Measurements from ENCODE around the gene CBX8. TPM values are rescaled to one million over a fixed set of nuclear protein-coding genes. Genes with fewer than 3 reads are reported as not detected.

CBX8 gene
- total and polyA plus RNA-seq, 2 of the 13 experiments (the other 11 are each of a cell fraction or from before 2014, with no cell fraction given) = 0.34 to 12.6 TPM

GRCh38 chr17:79774561-79774975 is 22.3 kb downstream of the CBX8 start (continued):
- TF ChIP-seq, protein P1, sequence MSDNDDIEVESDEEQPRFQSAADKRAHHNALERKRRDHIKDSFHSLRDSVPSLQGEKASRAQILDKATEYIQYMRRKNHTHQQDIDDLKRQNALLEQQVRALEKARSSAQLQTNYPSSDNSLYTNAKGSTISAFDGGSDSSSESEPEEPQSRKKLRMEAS (IDR thresholded peaks at IDR 0.05) = peak; percentile 41; the same call in 1 of the 2 replicates
- TF ChIP-seq POLR2A (IDR thresholded peaks at IDR 0.05; ENCODE audit: insufficient read depth in 1 of 2, low read depth in 2 of 2, low read length in 2 of 2) (no peak), ZNF280D (CRISPR knock-in tag; IDR thresholded peaks at IDR 0.05) (0 out of 2 replicates have a peak, but pooled peaks have one; percentile 42), ZBTB2 (CRISPR knock-in tag; IDR thresholded peaks at IDR 0.05; ENCODE audit: low read depth) (0 out of 2 replicates have a peak, but pooled peaks have one; percentile 5), ZFAT (CRISPR knock-in tag; conservative IDR thresholded peaks at IDR 0.05) (no peak), MTF1 (CRISPR knock-in tag; IDR thresholded peaks at IDR 0.05) (no peak), ZNF572 (CRISPR knock-in tag; IDR thresholded peaks at IDR 0.05) (peak; percentile 44; the same call in 1 of the 2 replicates), RFX5 (IDR thresholded peaks at IDR 0.05; ENCODE audit: low read depth, low read length) (no peak), FOXJ3 (CRISPR knock-in tag; IDR thresholded peaks at IDR 0.05; ENCODE audit: borderline replicate concordance) (no peak), FOXA3 (CRISPR knock-in tag; IDR thresholded peaks at IDR 0.05) (0 out of 2 replicates have a peak, but pooled peaks have one; percentile 8)
- TF ChIP-seq, protein P2, sequence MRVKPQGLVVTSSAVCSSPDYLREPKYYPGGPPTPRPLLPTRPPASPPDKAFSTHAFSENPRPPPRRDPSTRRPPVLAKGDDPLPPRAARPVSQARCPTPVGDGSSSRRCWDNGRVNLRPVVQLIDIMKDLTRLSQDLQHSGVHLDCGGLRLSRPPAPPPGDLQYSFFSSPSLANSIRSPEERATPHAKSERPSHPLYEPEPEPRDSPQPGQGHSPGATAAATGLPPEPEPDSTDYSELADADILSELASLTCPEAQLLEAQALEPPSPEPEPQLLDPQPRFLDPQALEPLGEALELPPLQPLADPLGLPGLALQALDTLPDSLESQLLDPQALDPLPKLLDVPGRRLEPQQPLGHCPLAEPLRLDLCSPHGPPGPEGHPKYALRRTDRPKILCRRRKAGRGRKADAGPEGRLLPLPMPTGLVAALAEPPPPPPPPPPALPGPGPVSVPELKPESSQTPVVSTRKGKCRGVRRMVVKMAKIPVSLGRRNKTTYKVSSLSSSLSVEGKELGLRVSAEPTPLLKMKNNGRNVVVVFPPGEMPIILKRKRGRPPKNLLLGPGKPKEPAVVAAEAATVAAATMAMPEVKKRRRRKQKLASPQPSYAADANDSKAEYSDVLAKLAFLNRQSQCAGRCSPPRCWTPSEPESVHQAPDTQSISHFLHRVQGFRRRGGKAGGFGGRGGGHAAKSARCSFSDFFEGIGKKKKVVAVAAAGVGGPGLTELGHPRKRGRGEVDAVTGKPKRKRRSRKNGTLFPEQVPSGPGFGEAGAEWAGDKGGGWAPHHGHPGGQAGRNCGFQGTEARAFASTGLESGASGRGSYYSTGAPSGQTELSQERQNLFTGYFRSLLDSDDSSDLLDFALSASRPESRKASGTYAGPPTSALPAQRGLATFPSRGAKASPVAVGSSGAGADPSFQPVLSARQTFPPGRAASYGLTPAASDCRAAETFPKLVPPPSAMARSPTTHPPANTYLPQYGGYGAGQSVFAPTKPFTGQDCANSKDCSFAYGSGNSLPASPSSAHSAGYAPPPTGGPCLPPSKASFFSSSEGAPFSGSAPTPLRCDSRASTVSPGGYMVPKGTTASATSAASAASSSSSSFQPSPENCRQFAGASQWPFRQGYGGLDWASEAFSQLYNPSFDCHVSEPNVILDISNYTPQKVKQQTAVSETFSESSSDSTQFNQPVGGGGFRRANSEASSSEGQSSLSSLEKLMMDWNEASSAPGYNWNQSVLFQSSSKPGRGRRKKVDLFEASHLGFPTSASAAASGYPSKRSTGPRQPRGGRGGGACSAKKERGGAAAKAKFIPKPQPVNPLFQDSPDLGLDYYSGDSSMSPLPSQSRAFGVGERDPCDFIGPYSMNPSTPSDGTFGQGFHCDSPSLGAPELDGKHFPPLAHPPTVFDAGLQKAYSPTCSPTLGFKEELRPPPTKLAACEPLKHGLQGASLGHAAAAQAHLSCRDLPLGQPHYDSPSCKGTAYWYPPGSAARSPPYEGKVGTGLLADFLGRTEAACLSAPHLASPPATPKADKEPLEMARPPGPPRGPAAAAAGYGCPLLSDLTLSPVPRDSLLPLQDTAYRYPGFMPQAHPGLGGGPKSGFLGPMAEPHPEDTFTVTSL (CRISPR knock-in tag; IDR thresholded peaks at IDR 0.05; ENCODE audit: borderline replicate concordance) = no peak
- TF ChIP-seq, protein P3, sequence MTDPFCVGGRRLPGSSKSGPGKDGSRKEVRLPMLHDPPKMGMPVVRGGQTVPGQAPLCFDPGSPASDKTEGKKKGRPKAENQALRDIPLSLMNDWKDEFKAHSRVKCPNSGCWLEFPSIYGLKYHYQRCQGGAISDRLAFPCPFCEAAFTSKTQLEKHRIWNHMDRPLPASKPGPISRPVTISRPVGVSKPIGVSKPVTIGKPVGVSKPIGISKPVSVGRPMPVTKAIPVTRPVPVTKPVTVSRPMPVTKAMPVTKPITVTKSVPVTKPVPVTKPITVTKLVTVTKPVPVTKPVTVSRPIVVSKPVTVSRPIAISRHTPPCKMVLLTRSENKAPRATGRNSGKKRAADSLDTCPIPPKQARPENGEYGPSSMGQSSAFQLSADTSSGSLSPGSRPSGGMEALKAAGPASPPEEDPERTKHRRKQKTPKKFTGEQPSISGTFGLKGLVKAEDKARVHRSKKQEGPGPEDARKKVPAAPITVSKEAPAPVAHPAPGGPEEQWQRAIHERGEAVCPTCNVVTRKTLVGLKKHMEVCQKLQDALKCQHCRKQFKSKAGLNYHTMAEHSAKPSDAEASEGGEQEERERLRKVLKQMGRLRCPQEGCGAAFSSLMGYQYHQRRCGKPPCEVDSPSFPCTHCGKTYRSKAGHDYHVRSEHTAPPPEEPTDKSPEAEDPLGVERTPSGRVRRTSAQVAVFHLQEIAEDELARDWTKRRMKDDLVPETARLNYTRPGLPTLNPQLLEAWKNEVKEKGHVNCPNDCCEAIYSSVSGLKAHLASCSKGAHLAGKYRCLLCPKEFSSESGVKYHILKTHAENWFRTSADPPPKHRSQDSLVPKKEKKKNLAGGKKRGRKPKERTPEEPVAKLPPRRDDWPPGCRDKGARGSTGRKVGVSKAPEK (CRISPR knock-in tag; IDR thresholded peaks at IDR 0.05; ENCODE audit: borderline replicate concordance) = 0 out of 2 replicates have a peak, but pooled peaks have one; percentile 71
- TF ChIP-seq, protein P4, sequence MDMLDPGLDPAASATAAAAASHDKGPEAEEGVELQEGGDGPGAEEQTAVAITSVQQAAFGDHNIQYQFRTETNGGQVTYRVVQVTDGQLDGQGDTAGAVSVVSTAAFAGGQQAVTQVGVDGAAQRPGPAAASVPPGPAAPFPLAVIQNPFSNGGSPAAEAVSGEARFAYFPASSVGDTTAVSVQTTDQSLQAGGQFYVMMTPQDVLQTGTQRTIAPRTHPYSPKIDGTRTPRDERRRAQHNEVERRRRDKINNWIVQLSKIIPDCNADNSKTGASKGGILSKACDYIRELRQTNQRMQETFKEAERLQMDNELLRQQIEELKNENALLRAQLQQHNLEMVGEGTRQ (IDR thresholded peaks at IDR 0.05; ENCODE audit: low read depth, low read length) = no peak
- TF ChIP-seq, protein P4 (CRISPR knock-in tag; IDR thresholded peaks at IDR 0.05; ENCODE audit: borderline replicate concordance) = no peak

Measured in HepG2 (cell line).